ENCODE data around the gene THRAP3. TPM values are rescaled to one million over a fixed set of nuclear protein-coding genes. Genes with fewer than 3 reads are reported as not detected.
"Not testable (repeated sequence)": the region's sequence is repeated elsewhere in the genome, so short reads cannot be mapped to it uniquely, and the experiment has no call there.

Gene THRAP3
- 147 and 152 TPM in 2 replicates for total RNA-seq

- intact Hi-C loops (cut with micrococcal nuclease), result loop anchor here (1.0 to 10.0 kb wide), 8 partner anchors 37 to 289 kb away; partner anchors contain the start of genes ADPRS, AGO3, OSCP1 and SH3D21
Measured at GRCh38 chr1:36223996-36224536, at the start of gene THRAP3. Gene THRAP3 (plus strand): TSS chr1:36224443. CDS start chr1:36282564, 58,121 bp downstream.

GRCh38 chr1:36174713-36175112 is 49.5 kb upstream of the THRAP3 start:
- intact Hi-C loops (cut with micrococcal nuclease), result no loop called here

- intact Hi-C loops (cut with micrococcal nuclease), result no loop called here
Measured at GRCh38 chr1:36175137-36176095, 48.8 kb upstream of the THRAP3 start.

GRCh38 chr1:36176106-36176949 is 47.9 kb upstream of the THRAP3 start:
- intact Hi-C loops (cut with micrococcal nuclease), result no loop called here

GRCh38 chr1:36177589-36178431 is 46.4 kb upstream of the THRAP3 start:
- intact Hi-C loops (cut with micrococcal nuclease), result no loop called here

- intact Hi-C loops (cut with micrococcal nuclease), result no loop called here
Measured at GRCh38 chr1:36178471-36179219, 45.6 kb upstream of the THRAP3 start.

- intact Hi-C loops (cut with micrococcal nuclease), result no loop called here
Measured at GRCh38 chr1:36179220-36179600, 45.0 kb upstream of the THRAP3 start.

- intact Hi-C loops (cut with micrococcal nuclease), result no loop called here
Measured at GRCh38 chr1:36182734-36183133, 41.5 kb upstream of the THRAP3 start.

GRCh38 chr1:36183309-36183856 is 40.9 kb upstream of the THRAP3 start:
- intact Hi-C loops (cut with micrococcal nuclease), result no loop called here

- intact Hi-C loops (cut with micrococcal nuclease), result loop anchor here (1.0 to 5.0 kb wide), 3 partner anchors 34 to 89 kb away; partner anchors contain the start of genes THRAP3 and TRAPPC3
Measured at GRCh38 chr1:36187800-36188593, 36.2 kb upstream of the THRAP3 start.

- intact Hi-C loops (cut with micrococcal nuclease), result not testable (repeated sequence)
Measured at GRCh38 chr1:36196805-36197204, 27.4 kb upstream of the THRAP3 start.

GRCh38 chr1:36198641-36199040 is 25.6 kb upstream of the THRAP3 start:
- intact Hi-C loops (cut with micrococcal nuclease), result no loop called here

- intact Hi-C loops (cut with micrococcal nuclease), result no loop called here
Measured at GRCh38 chr1:36199934-36200741, 24.1 kb upstream of the THRAP3 start.

- intact Hi-C loops (cut with micrococcal nuclease), result no loop called here
Measured at GRCh38 chr1:36203027-36203553, 21.2 kb upstream of the THRAP3 start.

- intact Hi-C loops (cut with micrococcal nuclease), result no loop called here
Measured at GRCh38 chr1:36203554-36204346, 20.5 kb upstream of the THRAP3 start.

- intact Hi-C loops (cut with micrococcal nuclease), result no loop called here
Measured at GRCh38 chr1:36204347-36204909, 19.8 kb upstream of the THRAP3 start.
